ENCODE data around the gene UGT8.

GRCh38 chr4:114601304-114602052, 2.9 kb downstream of the UGT8 start:
- TF ChIP-seq, protein P1, sequence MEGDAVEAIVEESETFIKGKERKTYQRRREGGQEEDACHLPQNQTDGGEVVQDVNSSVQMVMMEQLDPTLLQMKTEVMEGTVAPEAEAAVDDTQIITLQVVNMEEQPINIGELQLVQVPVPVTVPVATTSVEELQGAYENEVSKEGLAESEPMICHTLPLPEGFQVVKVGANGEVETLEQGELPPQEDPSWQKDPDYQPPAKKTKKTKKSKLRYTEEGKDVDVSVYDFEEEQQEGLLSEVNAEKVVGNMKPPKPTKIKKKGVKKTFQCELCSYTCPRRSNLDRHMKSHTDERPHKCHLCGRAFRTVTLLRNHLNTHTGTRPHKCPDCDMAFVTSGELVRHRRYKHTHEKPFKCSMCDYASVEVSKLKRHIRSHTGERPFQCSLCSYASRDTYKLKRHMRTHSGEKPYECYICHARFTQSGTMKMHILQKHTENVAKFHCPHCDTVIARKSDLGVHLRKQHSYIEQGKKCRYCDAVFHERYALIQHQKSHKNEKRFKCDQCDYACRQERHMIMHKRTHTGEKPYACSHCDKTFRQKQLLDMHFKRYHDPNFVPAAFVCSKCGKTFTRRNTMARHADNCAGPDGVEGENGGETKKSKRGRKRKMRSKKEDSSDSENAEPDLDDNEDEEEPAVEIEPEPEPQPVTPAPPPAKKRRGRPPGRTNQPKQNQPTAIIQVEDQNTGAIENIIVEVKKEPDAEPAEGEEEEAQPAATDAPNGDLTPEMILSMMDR (IDR thresholded peaks at IDR 0.05; ENCODE audit: control extremely low read depth in 1 of 3, insufficient read depth in 1 of 3, low read depth in 1 of 3, low read length in 3 of 3), result no peak
- no peak for TF ChIP-seq MAFK (IDR thresholded peaks at IDR 0.05; ENCODE audit: low read depth, low read length)
- no peak for TF ChIP-seq POLR2AphosphoS5 (IDR thresholded peaks at IDR 0.05; ENCODE audit: low read depth, low read length)
- TF ChIP-seq SIN3A (conservative IDR thresholded peaks at IDR 0.05 in 1 of 2, IDR thresholded peaks at IDR 0.05 in 1 of 2; ENCODE audit: low read depth in 1 of 2, low read length in 2 of 2), result no peak
- no peak for TF ChIP-seq HDAC6 (IDR thresholded peaks at IDR 0.05; ENCODE audit: low read depth, low read length)

Measured in H1 (cell line).